OCI-LY1 (cell line): ENCODE data around the gene PLG.

Source experiments
- EZH2 ChIP-seq: fragments of 200-600 bp; sonication (generic), shearing (Covaris generic); IDR thresholded peaks from 2 replicates; pipeline ENCODE4 v1.8.0; 2017; ENCODE audit warnings: borderline replicate concordance, mixed run types, mild to moderate bottlenecking, antibody characterized with exemption, low read length, moderate library complexity, mixed read lengths
- TF ChIP-seq, protein P1 (sequence below): fragments of 200-600 bp; sonication (generic), shearing (Covaris generic); IDR thresholded peaks from 2 replicates; pipeline ENCODE4 v1.5.1; 2017; ENCODE audit warnings: mild to moderate bottlenecking, antibody characterized with exemption, low read length, moderate library complexity, mixed read lengths

DNA sequence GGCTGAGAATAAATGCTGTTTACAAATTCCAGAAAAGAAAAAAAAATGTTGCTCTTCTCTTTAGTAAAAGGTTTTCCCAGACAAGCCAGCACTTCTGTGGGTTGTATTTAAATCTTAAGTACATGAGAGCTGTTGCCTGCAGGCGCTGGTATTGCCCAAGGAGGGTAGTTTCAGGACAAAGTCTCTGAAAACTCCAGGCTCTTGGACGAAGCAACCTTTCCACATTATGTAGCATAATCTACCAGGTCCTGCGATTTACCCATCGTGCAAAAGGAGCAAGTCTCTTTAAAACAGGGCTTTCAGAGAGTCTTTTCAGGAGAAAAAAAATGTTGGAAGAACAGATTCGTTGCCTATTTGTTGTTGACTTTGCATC lies 65.6 kb downstream of the PLG start:
- TF ChIP-seq, protein P1, sequence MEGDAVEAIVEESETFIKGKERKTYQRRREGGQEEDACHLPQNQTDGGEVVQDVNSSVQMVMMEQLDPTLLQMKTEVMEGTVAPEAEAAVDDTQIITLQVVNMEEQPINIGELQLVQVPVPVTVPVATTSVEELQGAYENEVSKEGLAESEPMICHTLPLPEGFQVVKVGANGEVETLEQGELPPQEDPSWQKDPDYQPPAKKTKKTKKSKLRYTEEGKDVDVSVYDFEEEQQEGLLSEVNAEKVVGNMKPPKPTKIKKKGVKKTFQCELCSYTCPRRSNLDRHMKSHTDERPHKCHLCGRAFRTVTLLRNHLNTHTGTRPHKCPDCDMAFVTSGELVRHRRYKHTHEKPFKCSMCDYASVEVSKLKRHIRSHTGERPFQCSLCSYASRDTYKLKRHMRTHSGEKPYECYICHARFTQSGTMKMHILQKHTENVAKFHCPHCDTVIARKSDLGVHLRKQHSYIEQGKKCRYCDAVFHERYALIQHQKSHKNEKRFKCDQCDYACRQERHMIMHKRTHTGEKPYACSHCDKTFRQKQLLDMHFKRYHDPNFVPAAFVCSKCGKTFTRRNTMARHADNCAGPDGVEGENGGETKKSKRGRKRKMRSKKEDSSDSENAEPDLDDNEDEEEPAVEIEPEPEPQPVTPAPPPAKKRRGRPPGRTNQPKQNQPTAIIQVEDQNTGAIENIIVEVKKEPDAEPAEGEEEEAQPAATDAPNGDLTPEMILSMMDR: no peak
- TF ChIP-seq EZH2: no peak
